ENCODE measurements around the gene NDEL1. TPM values are rescaled to one million over a fixed set of nuclear protein-coding genes. Genes with fewer than 3 reads are reported as not detected.

NDEL1 gene
- total and polyA plus RNA-seq, 9 donors, result 31.2 to 52.6 (median 44.5) TPM

DNA sequence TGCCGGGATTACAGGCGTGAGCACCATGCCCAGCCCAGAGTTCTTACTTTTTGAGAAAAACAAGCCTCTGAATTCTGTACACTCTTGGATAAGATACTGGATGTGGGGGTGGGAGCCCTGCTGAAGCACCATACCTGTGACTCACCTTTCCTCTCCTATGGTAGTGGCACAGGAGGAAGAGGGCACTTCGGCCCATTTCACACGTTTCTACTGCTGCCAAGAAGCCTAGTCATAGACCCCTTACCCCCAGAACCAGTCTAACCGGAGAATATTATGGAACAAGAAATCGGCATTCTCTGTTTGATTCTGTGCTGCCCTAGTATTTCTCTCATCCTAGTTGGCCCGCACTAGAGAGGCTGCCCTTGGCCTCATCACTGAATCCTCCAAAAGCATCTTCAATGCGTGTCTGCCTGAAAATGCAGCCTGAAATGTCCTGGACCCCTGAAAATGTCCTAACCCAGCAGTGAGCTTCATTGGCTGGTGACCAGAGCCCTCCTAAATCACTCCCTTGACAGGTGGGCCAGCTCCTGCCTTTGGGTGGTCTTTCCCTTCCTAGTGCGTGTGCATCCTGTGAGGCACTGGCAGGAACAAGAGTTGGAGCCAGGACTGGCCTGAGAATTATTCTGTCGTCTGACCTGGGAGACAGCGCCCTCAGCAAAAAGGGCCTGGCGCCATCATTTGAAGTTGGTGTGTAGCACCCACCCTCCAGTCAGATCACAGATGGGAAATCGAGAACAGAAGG, 37.9 kb downstream of the NDEL1 start:
- H3K27me3 ChIP-seq (ENCODE audit: control insufficient read depth, insufficient read depth, low read length), result no peaks in the 10 kb centered on the region
- no peak overlapping the region for H3K4me3 ChIP-seq (ENCODE audit: low read length)
- H3K36me3 ChIP-seq (ENCODE audit: control insufficient read depth, insufficient read depth, low read length), result peaks cover 66% of the 10 kb centered on the region
- H3K4me1 ChIP-seq (ENCODE audit: control insufficient read depth, insufficient read depth, low read length), result peaks cover 20% of the 10 kb centered on the region
- WGBS (ENCODE audit: insufficient coverage), result 80% methylated on average over 8 of the region's 13 CpGs
- no peak for DNase-seq
- no peak overlapping the region for H3K27ac ChIP-seq (ENCODE audit: low read length)
- no peaks in the 10 kb centered on the region for H3K9me3 ChIP-seq (replicated peaks; ENCODE audit: control insufficient read depth, low read depth, low read length)

DNA sequence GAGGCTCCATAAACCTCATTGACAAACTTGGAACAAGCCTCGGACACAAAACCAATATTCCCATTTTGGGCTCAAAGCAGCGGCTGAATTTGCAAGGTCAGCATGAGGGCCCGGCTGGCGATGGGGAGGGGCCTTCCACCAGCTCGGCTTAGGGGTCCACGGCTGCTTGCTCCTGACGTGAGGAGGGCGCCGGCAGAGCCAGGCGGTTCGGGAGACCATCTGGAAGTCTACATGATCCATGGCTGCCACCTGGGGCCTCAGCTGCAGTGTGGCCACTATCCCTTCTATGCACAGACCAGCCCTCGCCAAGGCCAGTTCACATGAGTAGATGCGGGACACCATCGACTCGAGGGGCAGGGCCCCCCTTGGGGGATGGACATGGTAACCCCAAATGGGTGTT, 39.1 kb downstream of the NDEL1 start:
- whole genome bisulfite sequencing (ENCODE audit: insufficient coverage), result 85% methylated on average over 12 of the region's 15 CpGs
- no peak overlapping the region for H3K27ac ChIP-seq (ENCODE audit: low read length)
- peaks cover 72% of the 10 kb centered on the region for H3K36me3 ChIP-seq (ENCODE audit: control insufficient read depth, insufficient read depth, low read length)
- DNase-seq, result no peak
- no peaks in the 10 kb centered on the region for H3K9me3 ChIP-seq (replicated peaks; ENCODE audit: control insufficient read depth, low read depth, low read length)
- H3K27me3 ChIP-seq (ENCODE audit: control insufficient read depth, insufficient read depth, low read length), result no peaks in the 10 kb centered on the region
- peaks cover 18% of the 10 kb centered on the region for H3K4me1 ChIP-seq (ENCODE audit: control insufficient read depth, insufficient read depth, low read length)
- no peak overlapping the region for H3K4me3 ChIP-seq (ENCODE audit: low read length)

DNA sequence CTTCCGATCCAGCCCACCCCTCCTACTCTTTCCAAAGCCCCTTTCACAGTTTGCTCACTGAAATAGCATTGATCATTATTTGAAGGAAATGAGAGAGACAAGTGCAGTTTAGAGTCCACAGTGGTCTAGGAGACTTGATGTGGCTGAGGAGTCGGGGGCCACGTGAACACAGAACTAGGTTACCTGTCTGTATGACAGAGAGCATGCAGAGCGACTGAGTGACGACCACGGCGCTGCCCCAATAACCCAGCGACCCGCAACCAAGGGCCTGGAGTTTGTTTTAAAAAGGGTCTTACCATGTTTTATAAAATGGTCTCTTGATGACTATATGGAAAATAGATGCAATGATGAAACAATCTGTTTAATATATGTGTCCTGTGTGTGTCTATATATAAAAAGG, 39.5 kb downstream of the NDEL1 start:
- no peak for DNase-seq
- Histone ChIP-seq H3K9me3 (replicated peaks; ENCODE audit: control insufficient read depth, low read depth, low read length) (no peaks in the 10 kb centered on the region), H3K27me3 (ENCODE audit: control insufficient read depth, insufficient read depth, low read length) (no peaks in the 10 kb centered on the region), H3K36me3 (ENCODE audit: control insufficient read depth, insufficient read depth, low read length) (peaks cover 76% of the 10 kb centered on the region), H3K4me3 (ENCODE audit: low read length) (no peak overlapping the region), H3K27ac (ENCODE audit: low read length) (no peak overlapping the region), H3K4me1 (ENCODE audit: control insufficient read depth, insufficient read depth, low read length) (peaks cover 18% of the 10 kb centered on the region)
- WGBS (ENCODE audit: insufficient coverage), result 86% methylated on average over 8 of the region's 9 CpGs

- WGBS (ENCODE audit: insufficient coverage), result 51% methylated on average over 5 of the region's 16 CpGs
- Histone ChIP-seq H3K27ac (ENCODE audit: low read length) (no peak overlapping the region), H3K4me1 (ENCODE audit: control insufficient read depth, insufficient read depth, low read length) (peaks cover 12% of the 10 kb centered on the region), H3K4me3 (ENCODE audit: low read length) (no peak overlapping the region), H3K36me3 (ENCODE audit: control insufficient read depth, insufficient read depth, low read length) (peaks cover 81% of the 10 kb centered on the region), H3K9me3 (replicated peaks; ENCODE audit: control insufficient read depth, low read depth, low read length) (no peaks in the 10 kb centered on the region), H3K27me3 (ENCODE audit: control insufficient read depth, insufficient read depth, low read length) (no peaks in the 10 kb centered on the region)
- no peak for DNase-seq
Measured at GRCh38 chr17:8475781-8476180, 40.1 kb downstream of the NDEL1 start.

GRCh38 chr17:8476741-8477140, 41.1 kb downstream of the NDEL1 start:
- Histone ChIP-seq H3K4me3 (ENCODE audit: low read length) (no peak overlapping the region), H3K9me3 (replicated peaks; ENCODE audit: control insufficient read depth, low read depth, low read length) (no peaks in the 10 kb centered on the region), H3K36me3 (ENCODE audit: control insufficient read depth, insufficient read depth, low read length) (peaks cover 85% of the 10 kb centered on the region), H3K27ac (ENCODE audit: low read length) (no peak overlapping the region), H3K4me1 (ENCODE audit: control insufficient read depth, insufficient read depth, low read length) (peaks cover 6% of the 10 kb centered on the region), H3K27me3 (ENCODE audit: control insufficient read depth, insufficient read depth, low read length) (no peaks in the 10 kb centered on the region)
- no peak for DNase-seq
- WGBS (ENCODE audit: insufficient coverage), result 92% methylated on average over 21 of the region's 22 CpGs

DNA sequence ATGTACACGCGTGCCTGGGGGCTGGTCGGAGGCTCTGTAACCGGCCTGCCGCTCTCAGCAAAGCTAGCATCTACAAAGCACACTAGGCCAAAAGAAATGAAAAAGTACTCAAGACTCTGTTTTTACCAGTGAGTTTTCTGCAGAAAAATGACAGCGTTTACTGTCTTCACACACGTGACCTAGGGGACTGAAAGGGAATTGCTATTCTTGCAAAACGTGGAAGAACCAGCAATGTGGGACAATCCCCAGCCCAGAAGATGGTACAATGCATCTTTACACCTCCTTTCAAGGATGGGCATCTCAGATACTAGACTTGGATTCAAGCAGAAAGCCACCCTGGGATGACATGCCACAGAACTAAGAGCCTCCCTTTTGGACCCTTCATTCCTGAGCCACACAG, 41.5 kb downstream of the NDEL1 start:
- DNase-seq, result no peak
- H3K9me3 ChIP-seq (replicated peaks; ENCODE audit: control insufficient read depth, low read depth, low read length), result no peaks in the 10 kb centered on the region
- no peak overlapping the region for H3K4me3 ChIP-seq (ENCODE audit: low read length)
- H3K27me3 ChIP-seq (ENCODE audit: control insufficient read depth, insufficient read depth, low read length), result no peaks in the 10 kb centered on the region
- 56% methylated on average over 3 of the region's 8 CpGs for WGBS (ENCODE audit: insufficient coverage)
- peaks cover 85% of the 10 kb centered on the region for H3K36me3 ChIP-seq (ENCODE audit: control insufficient read depth, insufficient read depth, low read length)
- peaks cover 5% of the 10 kb centered on the region for H3K4me1 ChIP-seq (ENCODE audit: control insufficient read depth, insufficient read depth, low read length)
- no peak overlapping the region for H3K27ac ChIP-seq (ENCODE audit: low read length)

- no peak overlapping the region for H3K4me3 ChIP-seq (ENCODE audit: low read length)
- no peak for DNase-seq
- H3K27me3 ChIP-seq (ENCODE audit: control insufficient read depth, insufficient read depth, low read length), result no peaks in the 10 kb centered on the region
- H3K27ac ChIP-seq (ENCODE audit: low read length), result no peak overlapping the region
- H3K4me1 ChIP-seq (ENCODE audit: control insufficient read depth, insufficient read depth, low read length), result peaks cover 5% of the 10 kb centered on the region
- peaks cover 84% of the 10 kb centered on the region for H3K36me3 ChIP-seq (ENCODE audit: control insufficient read depth, insufficient read depth, low read length)
- WGBS (ENCODE audit: insufficient coverage), result 77% methylated on average over 7 of the region's 22 CpGs
- no peaks in the 10 kb centered on the region for H3K9me3 ChIP-seq (replicated peaks; ENCODE audit: control insufficient read depth, low read depth, low read length)
Measured at GRCh38 chr17:8477715-8478441, 42.2 kb downstream of the NDEL1 start.

DNA sequence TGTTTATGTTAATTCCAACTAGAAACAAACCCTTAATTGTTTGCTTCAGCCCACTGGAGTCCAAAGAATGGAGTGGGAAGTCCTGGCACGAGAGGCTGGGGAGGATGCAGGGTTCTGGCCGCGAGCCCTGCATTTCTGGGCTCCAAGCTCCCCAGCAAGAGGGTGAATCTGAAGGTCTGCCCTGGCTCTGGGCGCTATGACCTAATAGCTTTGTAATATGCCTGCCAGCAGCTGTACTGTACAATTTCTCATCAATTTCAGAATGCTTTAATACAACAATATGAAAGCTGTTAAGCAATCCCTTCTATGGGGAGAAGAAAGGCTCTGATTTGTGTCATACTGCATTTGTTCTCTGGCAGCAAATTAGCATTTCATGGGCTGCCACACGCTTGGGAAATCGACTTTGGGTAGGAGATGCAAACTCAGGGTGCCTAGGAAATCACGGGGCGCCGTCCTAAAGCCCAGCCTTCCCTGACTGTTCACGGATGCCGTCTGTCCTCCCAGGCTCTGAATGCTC, 43.8 kb downstream of the NDEL1 start:
- H3K36me3 ChIP-seq (ENCODE audit: control insufficient read depth, insufficient read depth, low read length), result peaks cover 84% of the 10 kb centered on the region
- no peak overlapping the region for H3K4me3 ChIP-seq (ENCODE audit: low read length)
- peak overlapping the region; percentile 13 for H3K27ac ChIP-seq (ENCODE audit: low read length)
- peaks cover 5% of the 10 kb centered on the region for H3K4me1 ChIP-seq (ENCODE audit: control insufficient read depth, insufficient read depth, low read length)
- H3K27me3 ChIP-seq (ENCODE audit: control insufficient read depth, insufficient read depth, low read length), result no peaks in the 10 kb centered on the region
- 89% methylated on average over 7 of the region's 11 CpGs for WGBS (ENCODE audit: insufficient coverage)
- peak; percentile 53 for DNase-seq
- peaks cover 5% of the 10 kb centered on the region for H3K9me3 ChIP-seq (replicated peaks; ENCODE audit: control insufficient read depth, low read depth, low read length)

DNA sequence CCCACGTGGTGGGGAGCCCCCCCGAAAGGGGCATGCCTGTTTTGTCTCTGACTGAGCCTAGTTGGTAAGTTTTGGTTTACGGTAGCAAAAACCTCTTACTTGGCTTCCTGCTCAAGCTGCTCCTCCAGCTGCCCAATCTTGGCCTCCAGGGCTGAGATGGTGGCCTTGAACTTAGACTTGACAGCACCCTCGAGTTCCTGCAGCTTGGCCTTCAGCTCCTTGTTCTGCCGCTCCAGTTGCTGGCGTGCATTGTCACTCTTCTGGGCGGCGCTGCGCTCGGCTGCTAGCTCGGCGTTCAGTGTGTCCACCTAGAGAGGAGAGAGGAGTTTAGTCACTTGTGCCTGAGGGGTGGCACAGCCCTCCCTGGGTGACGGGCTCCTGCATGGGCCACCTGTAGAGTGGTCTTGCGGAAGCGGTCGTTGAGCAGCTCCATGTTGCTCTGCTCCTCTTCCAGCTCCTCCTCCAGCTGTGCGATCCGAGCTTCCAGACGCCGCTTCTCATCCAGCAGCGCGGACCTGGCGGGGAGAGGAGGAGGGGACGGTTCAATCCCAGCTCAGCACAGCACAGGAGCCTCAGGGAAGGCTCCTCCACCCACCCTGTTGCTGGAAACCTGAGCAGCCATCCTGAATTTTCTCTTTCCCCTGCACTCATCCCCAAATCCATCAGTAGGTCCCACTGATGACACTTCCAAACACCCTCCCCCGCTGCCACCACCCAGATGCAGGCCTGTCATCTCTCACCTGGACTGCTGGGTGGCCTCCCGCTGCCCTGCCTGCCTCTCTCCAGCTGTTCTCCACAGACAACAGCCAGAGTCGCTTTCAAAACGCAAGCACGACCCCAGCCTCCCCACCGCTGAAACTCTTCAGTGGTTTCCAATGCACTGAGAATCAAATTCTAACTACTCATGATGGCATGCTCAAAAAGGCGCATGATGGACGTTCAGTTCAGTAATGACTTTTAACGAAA, 44.6 kb downstream of the NDEL1 start:
- Histone ChIP-seq H3K27me3 (ENCODE audit: control insufficient read depth, insufficient read depth, low read length) (no peaks in the 10 kb centered on the region), H3K4me3 (ENCODE audit: low read length) (no peak overlapping the region), H3K4me1 (ENCODE audit: control insufficient read depth, insufficient read depth, low read length) (peaks cover 5% of the 10 kb centered on the region), H3K36me3 (ENCODE audit: control insufficient read depth, insufficient read depth, low read length) (peaks cover 76% of the 10 kb centered on the region), H3K27ac (ENCODE audit: low read length) (no peak overlapping the region), H3K9me3 (replicated peaks; ENCODE audit: control insufficient read depth, low read depth, low read length) (peaks cover 8% of the 10 kb centered on the region)
- DNase-seq, result no peak
- 92% methylated on average over 13 of the region's 33 CpGs for WGBS (ENCODE audit: insufficient coverage)

Data from muscle of leg (tissue), 11 donors.